Astrocyte (in vitro differentiated cells and primary cell): Measurements from ENCODE around the gene ENTPD2. TPM values are rescaled to one million over a fixed set of nuclear protein-coding genes. Genes with fewer than 3 reads are reported as not detected.

Experiments
- DNase-seq: peaks from one replicate; pipeline ENCODE4 v3.0.0-alpha.2; 2010; ENCODE audit warnings: low read depth
- FAIRE-seq: peaks from 2 replicates; lab custom pipeline; 2011; peaks lifted over from hg19 to GRCh38; lab: Jason Lieb, UNC
- H2AFZ ChIP-seq: 2 replicates; pipeline ENCODE4 v1.6.0; 2012; ENCODE audit warnings: low read depth, low read length, inconsistent platforms
- H3K27ac ChIP-seq: 2 replicates; pipeline ENCODE4 v1.5.1; 2011; ENCODE audit warnings: low read depth, low read length, inconsistent platforms
- H3K27me3 ChIP-seq: 2 replicates; pipeline ENCODE4 v1.6.0; 2011; ENCODE audit warnings: low read length, inconsistent platforms; ENCODE audit not compliant: insufficient read depth
- H3K36me3 ChIP-seq: 2 replicates; pipeline ENCODE4 v1.5.1; 2011; ENCODE audit warnings: low read length, inconsistent platforms; ENCODE audit not compliant: insufficient read depth
- H3K4me1 ChIP-seq: 2 replicates; pipeline ENCODE4 v1.5.1; 2011; ENCODE audit warnings: low read length, inconsistent platforms; ENCODE audit not compliant: insufficient read depth
- H3K4me2 ChIP-seq: 2 replicates; pipeline ENCODE4 v1.6.0; 2012; ENCODE audit warnings: low read length, inconsistent platforms
- H3K4me3 ChIP-seq: 2 replicates; pipeline ENCODE4 v1.5.1; 2011; ENCODE audit warnings: low read depth, mild to moderate bottlenecking, low read length, inconsistent platforms; ENCODE audit not compliant: insufficient read depth
- H3K79me2 ChIP-seq: 2 replicates; pipeline ENCODE4 v1.6.0; 2012; ENCODE audit warnings: mild to moderate bottlenecking, low read length, inconsistent platforms; ENCODE audit not compliant: insufficient read depth
- H3K9ac ChIP-seq: 2 replicates; pipeline ENCODE4 v1.6.0; 2012; ENCODE audit warnings: mild to moderate bottlenecking, low read length, inconsistent platforms
- H3K9me3 ChIP-seq: 2 replicates; pipeline ENCODE4 v1.5.1; 2012; ENCODE audit warnings: low read depth, mild to moderate bottlenecking, low read length, inconsistent platforms; ENCODE audit not compliant: insufficient read depth
- H4K20me1 ChIP-seq: 2 replicates; pipeline ENCODE4 v1.6.0; 2012; ENCODE audit warnings: low read length, inconsistent platforms; ENCODE audit not compliant: insufficient read depth
- H3K27ac Mint-ChIP-seq: one replicate; pipeline ENCODE4 v1.8.0; 2021; ENCODE audit warnings: mild to moderate bottlenecking, mixed read lengths; ENCODE audit not compliant: unreplicated experiment
- H3K27me3 Mint-ChIP-seq: one replicate; pipeline ENCODE4 v1.8.0; 2021; ENCODE audit warnings: low read depth, mixed read lengths; ENCODE audit not compliant: unreplicated experiment
- H3K36me3 Mint-ChIP-seq: one replicate; pipeline ENCODE4 v1.8.0; 2021; ENCODE audit warnings: low read depth, mixed read lengths; ENCODE audit not compliant: unreplicated experiment
- H3K4me1 Mint-ChIP-seq: one replicate; pipeline ENCODE4 v1.8.0; 2021; ENCODE audit warnings: low read depth, mixed read lengths; ENCODE audit not compliant: unreplicated experiment
- H3K4me3 Mint-ChIP-seq: one replicate; pipeline ENCODE4 v1.8.0; 2021; ENCODE audit warnings: mild to moderate bottlenecking, moderate library complexity, mixed read lengths; ENCODE audit not compliant: unreplicated experiment
- H3K9me3 Mint-ChIP-seq: one replicate; pipeline ENCODE4 v1.8.0; 2021; ENCODE audit warnings: mild to moderate bottlenecking, mixed read lengths; ENCODE audit not compliant: unreplicated experiment
- EZH2 ChIP-seq: IDR thresholded peaks from 2 replicates; pipeline ENCODE4 v1.6.1; 2012; ENCODE audit warnings: mild to moderate bottlenecking, low read length, inconsistent platforms; ENCODE audit not compliant: insufficient read depth
- total RNA-seq: library from RNA; stranded (reverse); gene quantifications from 2 replicates; pipeline ENCODE4 v1.2.1, GENCODE V29; 2021
- TF ChIP-seq, protein P1 (sequence below): IDR thresholded peaks from 2 replicates; pipeline ENCODE4 v1.5.1; 2011; ENCODE audit warnings: low read depth, mild to moderate bottlenecking, inconsistent platforms, low read length, moderate library complexity; ENCODE audit not compliant: insufficient read depth

ENTPD2 gene
- total RNA-seq, 1 donor from 2014 or later: 0.14 TPM

DNA sequence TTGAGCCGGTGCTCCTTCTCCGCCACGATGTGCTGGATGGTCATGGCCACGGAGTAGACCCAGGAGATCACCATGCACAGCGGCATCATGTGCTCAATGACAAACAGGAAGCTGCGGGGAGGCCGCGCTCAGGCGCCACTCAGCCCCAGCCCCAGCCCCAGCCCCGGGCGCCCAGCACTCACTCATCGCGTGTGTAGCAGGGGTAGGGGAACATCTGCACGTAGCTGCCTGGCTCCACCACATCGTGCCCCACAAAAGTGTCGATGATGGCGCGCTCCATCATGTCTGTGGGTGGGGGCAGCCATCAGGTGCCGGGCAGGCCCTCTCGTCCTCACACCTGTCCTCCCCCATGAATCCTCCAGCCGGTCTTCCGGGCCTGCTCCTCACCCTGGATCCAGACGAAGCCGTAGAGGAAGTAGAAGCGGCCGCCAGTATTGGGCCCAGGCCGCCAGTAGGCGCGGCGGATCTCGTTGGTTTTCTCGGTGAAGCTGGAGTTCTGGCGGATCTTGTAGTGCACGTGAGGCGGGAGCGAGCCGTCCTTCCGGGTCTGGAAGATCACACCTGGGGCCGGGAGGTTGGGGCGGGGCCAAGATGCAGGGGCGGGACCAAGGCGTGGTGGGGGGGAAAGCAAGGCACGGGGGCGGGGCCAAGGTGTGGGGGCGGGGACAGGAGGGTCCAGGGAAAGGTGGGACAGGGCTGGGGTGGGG, 35.9 kb downstream of the ENTPD2 start:
- Mint-ChIP-seq H3K9me3 (no peaks in the 10 kb centered on the region), H3K4me3 (no peak overlapping the region), H3K36me3 (peaks cover 8% of the 10 kb centered on the region), H3K27ac (no peak overlapping the region), H3K27me3 (peaks cover 3% of the 10 kb centered on the region), H3K4me1 (no peaks in the 10 kb centered on the region)
- Histone ChIP-seq H4K20me1 (no peaks in the 10 kb centered on the region), H3K36me3 (no peaks in the 10 kb centered on the region), H3K9me3 (no peaks in the 10 kb centered on the region), H3K4me3 (no peak overlapping the region), H3K9ac (no peak overlapping the region), H2AFZ (no peak overlapping the region), H3K4me1 (no peaks in the 10 kb centered on the region), H3K4me2 (no peak overlapping the region), H3K79me2 (no peaks in the 10 kb centered on the region), H3K27ac (no peak overlapping the region), H3K27me3 (no peaks in the 10 kb centered on the region)
- FAIRE-seq (no peak), DNase-seq (no peak)
- TF ChIP-seq EZH2: no peak
- TF ChIP-seq, protein P1, sequence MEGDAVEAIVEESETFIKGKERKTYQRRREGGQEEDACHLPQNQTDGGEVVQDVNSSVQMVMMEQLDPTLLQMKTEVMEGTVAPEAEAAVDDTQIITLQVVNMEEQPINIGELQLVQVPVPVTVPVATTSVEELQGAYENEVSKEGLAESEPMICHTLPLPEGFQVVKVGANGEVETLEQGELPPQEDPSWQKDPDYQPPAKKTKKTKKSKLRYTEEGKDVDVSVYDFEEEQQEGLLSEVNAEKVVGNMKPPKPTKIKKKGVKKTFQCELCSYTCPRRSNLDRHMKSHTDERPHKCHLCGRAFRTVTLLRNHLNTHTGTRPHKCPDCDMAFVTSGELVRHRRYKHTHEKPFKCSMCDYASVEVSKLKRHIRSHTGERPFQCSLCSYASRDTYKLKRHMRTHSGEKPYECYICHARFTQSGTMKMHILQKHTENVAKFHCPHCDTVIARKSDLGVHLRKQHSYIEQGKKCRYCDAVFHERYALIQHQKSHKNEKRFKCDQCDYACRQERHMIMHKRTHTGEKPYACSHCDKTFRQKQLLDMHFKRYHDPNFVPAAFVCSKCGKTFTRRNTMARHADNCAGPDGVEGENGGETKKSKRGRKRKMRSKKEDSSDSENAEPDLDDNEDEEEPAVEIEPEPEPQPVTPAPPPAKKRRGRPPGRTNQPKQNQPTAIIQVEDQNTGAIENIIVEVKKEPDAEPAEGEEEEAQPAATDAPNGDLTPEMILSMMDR: no peak

DNA sequence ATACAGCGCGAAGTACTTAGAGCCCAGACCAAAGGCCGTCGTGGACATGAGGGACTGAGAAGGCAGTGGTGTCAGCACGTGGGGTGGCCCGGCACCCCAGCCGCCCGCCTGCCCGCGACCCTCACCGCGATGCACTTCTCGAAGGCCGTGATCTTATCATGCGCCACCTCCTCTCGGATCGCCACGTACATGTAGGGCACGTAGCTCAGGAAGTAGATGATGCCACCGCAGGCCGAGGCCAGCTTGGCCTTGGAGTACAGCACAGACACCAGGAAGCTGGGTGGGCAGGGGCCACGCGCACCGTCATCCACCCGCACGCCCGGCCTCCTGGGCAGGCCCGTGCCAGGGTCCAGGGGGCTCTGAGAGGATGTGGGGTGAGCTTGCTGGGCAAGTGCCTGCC, 36.8 kb downstream of the ENTPD2 start:
- no peaks in the 10 kb centered on the region for H3K9me3 ChIP-seq
- FAIRE-seq (no peak), DNase-seq (no peak)
- no peak overlapping the region for H2AFZ ChIP-seq
- Mint-ChIP-seq H3K4me3 (no peak overlapping the region), H3K27ac (no peak overlapping the region), H3K36me3 (peaks cover 8% of the 10 kb centered on the region), H3K27me3 (peaks cover 3% of the 10 kb centered on the region), H3K9me3 (no peaks in the 10 kb centered on the region), H3K4me1 (no peaks in the 10 kb centered on the region)
- H3K4me1 ChIP-seq: no peaks in the 10 kb centered on the region
- no peaks in the 10 kb centered on the region for H3K79me2 ChIP-seq
- no peaks in the 10 kb centered on the region for H3K36me3 ChIP-seq
- no peak overlapping the region for H3K27ac ChIP-seq
- TF ChIP-seq, protein P1: no peak
- no peak for TF ChIP-seq EZH2
- H3K9ac ChIP-seq: no peak overlapping the region
- no peak overlapping the region for H3K4me3 ChIP-seq
- no peak overlapping the region for H3K4me2 ChIP-seq
- H3K27me3 ChIP-seq: no peaks in the 10 kb centered on the region
- H4K20me1 ChIP-seq: no peaks in the 10 kb centered on the region

DNA sequence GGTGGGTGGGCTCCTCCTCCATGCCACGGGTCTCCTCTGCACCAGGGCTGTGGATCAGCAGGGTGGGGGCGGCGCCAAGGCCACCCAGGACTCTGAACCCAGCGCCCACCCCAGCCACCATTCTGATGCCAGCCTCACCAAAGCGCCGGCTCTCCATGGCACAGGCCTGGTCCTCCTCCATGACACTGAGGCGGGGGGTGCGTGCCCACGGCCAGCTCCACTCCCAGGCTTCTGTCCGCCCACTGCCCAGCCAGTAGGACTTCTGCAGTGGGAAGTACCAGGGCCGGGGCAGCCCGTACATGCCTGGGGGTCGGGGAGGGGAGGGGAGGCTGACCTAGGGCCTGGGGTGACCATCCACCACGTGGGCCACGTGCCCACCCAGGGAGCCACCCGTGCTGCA, 37.4 kb downstream of the ENTPD2 start:
- Histone ChIP-seq H3K27ac (no peak overlapping the region), H3K27me3 (no peaks in the 10 kb centered on the region), H3K4me1 (no peaks in the 10 kb centered on the region), H4K20me1 (no peaks in the 10 kb centered on the region), H3K36me3 (no peaks in the 10 kb centered on the region), H3K9me3 (no peaks in the 10 kb centered on the region), H2AFZ (no peak overlapping the region), H3K79me2 (no peaks in the 10 kb centered on the region), H3K4me2 (no peak overlapping the region), H3K4me3 (no peak overlapping the region), H3K9ac (no peak overlapping the region)
- no peak overlapping the region for H3K4me3 Mint-ChIP-seq
- FAIRE-seq: no peak
- no peak for TF ChIP-seq EZH2
- TF ChIP-seq, protein P1: no peak
- no peaks in the 10 kb centered on the region for H3K4me1 Mint-ChIP-seq
- H3K27ac Mint-ChIP-seq: no peak overlapping the region
- H3K9me3 Mint-ChIP-seq: no peaks in the 10 kb centered on the region
- no peak for DNase-seq
- H3K27me3 Mint-ChIP-seq: peaks cover 3% of the 10 kb centered on the region
- peaks cover 8% of the 10 kb centered on the region for H3K36me3 Mint-ChIP-seq
